Measurements from ENCODE around the gene GTPBP2. TPM values are rescaled to one million over a fixed set of nuclear protein-coding genes. Genes with fewer than 3 reads are reported as not detected.

Gene GTPBP2
- total and polyA plus RNA-seq, 2 of the 13 experiments (the other 11 are each of a cell fraction or from before 2014, with no cell fraction given) = 26.9 to 88.2 TPM

DNA sequence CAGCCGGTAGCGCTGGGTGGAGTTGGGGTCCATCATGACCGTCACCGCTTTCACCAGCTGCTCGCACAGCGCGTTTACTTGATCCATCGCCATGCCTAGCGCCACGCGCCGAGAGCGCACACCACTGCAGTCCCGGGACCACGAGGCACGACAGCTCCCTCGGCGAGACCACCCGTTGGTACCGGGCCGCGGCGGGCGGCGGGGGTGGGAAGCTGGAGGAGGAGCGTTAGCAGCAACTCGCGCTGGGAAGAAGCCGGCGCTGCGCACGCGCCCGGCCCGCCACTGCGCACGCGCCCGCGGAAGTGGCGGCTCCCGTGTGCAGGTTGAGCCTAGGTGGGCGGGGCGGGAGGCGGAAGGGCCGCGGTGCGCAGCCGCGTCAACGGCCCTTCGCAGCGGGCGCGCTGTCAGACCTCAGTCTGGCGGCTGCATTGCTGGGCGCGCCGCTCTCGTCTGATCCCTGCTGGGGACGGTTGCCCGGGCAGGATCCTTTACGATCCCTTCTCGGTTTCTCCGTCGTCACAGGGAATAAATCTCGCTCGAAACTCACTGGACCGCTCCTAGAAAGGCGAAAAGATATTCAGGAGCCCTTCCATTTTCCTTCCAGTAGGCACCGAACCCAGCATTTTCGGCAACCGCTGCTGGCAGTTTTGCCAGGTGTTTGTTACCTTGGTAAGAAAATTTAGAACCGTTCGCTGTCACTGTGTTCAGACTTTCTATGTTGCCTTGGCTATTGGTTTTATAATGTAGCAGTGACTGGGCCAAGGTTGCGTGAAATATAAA lies 53.1 kb downstream of the GTPBP2 start, which contains the start of the genes POLH and XPO5 (continued):
- TF ChIP-seq ZNF512B (CRISPR knock-in tag; IDR thresholded peaks at IDR 0.05; ENCODE audit: borderline replicate concordance) = no peak
- TF ChIP-seq ZNF75D (CRISPR knock-in tag; IDR thresholded peaks at IDR 0.05; ENCODE audit: borderline replicate concordance) = no peak
- TF ChIP-seq MXD1 (CRISPR knock-in tag; IDR thresholded peaks at IDR 0.05) = peak; percentile 93
- peak; percentile 82; the same call in 1 of the 2 replicates for TF ChIP-seq ZNF256 (CRISPR knock-in tag; conservative IDR thresholded peaks at IDR 0.05)
- TF ChIP-seq GTF2F1 (IDR thresholded peaks at IDR 0.05; ENCODE audit: low read length) = peak; percentile 55; the same call in 1 of the 2 replicates
- peak; percentile 55; the same call in 1 of the 2 replicates for TF ChIP-seq ZBTB10 (CRISPR knock-in tag; IDR thresholded peaks at IDR 0.05; ENCODE audit: borderline replicate concordance)
- no peak for TF ChIP-seq KAT2B (IDR thresholded peaks at IDR 0.05; ENCODE audit: borderline replicate concordance, low read depth, low read length)
- TF ChIP-seq LCORL (IDR thresholded peaks at IDR 0.05) = no peak
- TF ChIP-seq LCORL (CRISPR knock-in tag; IDR thresholded peaks at IDR 0.05) = peak; percentile 81
- no peak for TF ChIP-seq KDM4B (CRISPR knock-in tag; IDR thresholded peaks at IDR 0.05)
- TF ChIP-seq HNRNPK (IDR thresholded peaks at IDR 0.05; ENCODE audit: low read depth, low read length, poor library complexity, severe bottlenecking) = peak; percentile 42
- no peak for TF ChIP-seq CHD4 (IDR thresholded peaks at IDR 0.05; ENCODE audit: borderline replicate concordance, low read length)
- TF ChIP-seq, protein P1, sequence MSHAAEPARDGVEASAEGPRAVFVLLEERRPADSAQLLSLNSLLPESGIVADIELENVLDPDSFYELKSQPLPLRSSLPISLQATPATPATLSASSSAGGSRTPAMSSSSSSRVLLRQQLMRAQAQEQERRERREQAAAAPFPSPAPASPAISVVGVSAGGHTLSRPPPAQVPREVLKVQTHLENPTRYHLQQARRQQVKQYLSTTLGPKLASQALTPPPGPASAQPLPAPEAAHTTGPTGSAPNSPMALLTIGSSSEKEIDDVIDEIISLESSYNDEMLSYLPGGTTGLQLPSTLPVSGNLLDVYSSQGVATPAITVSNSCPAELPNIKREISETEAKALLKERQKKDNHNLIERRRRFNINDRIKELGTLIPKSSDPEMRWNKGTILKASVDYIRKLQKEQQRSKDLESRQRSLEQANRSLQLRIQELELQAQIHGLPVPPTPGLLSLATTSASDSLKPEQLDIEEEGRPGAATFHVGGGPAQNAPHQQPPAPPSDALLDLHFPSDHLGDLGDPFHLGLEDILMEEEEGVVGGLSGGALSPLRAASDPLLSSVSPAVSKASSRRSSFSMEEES (CRISPR knock-in tag; IDR thresholded peaks at IDR 0.05) = peak; percentile 67
- TF ChIP-seq CCAR2 (optimal IDR thresholded peaks at IDR 0.05; ENCODE audit: low read depth, low read length) = no peak
- peak; percentile 91; the same call in 1 of the 2 replicates for TF ChIP-seq ZNF34 (CRISPR knock-in tag; IDR thresholded peaks at IDR 0.05; ENCODE audit: borderline replicate concordance)
- peak; percentile 99 for TF ChIP-seq ZFP90 (CRISPR knock-in tag; IDR thresholded peaks at IDR 0.05; ENCODE audit: borderline replicate concordance)
- TF ChIP-seq, protein P2, sequence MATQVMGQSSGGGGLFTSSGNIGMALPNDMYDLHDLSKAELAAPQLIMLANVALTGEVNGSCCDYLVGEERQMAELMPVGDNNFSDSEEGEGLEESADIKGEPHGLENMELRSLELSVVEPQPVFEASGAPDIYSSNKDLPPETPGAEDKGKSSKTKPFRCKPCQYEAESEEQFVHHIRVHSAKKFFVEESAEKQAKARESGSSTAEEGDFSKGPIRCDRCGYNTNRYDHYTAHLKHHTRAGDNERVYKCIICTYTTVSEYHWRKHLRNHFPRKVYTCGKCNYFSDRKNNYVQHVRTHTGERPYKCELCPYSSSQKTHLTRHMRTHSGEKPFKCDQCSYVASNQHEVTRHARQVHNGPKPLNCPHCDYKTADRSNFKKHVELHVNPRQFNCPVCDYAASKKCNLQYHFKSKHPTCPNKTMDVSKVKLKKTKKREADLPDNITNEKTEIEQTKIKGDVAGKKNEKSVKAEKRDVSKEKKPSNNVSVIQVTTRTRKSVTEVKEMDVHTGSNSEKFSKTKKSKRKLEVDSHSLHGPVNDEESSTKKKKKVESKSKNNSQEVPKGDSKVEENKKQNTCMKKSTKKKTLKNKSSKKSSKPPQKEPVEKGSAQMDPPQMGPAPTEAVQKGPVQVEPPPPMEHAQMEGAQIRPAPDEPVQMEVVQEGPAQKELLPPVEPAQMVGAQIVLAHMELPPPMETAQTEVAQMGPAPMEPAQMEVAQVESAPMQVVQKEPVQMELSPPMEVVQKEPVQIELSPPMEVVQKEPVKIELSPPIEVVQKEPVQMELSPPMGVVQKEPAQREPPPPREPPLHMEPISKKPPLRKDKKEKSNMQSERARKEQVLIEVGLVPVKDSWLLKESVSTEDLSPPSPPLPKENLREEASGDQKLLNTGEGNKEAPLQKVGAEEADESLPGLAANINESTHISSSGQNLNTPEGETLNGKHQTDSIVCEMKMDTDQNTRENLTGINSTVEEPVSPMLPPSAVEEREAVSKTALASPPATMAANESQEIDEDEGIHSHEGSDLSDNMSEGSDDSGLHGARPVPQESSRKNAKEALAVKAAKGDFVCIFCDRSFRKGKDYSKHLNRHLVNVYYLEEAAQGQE (IDR thresholded peaks at IDR 0.05; ENCODE audit: borderline replicate concordance in 1 of 2, low read depth in 1 of 2, low read length in 2 of 2) = peak in 1 of 2 experiments; percentile 83; a peak in 2 of 4 replicates
